Ovary (tissue), 9 donors: ENCODE measurements around the gene AZI2. TPM values are rescaled to one million over a fixed set of nuclear protein-coding genes. Genes with fewer than 3 reads are reported as not detected.

ENCODE experiments used
- DNase-seq, 5 donors: peaks; one replicate each; pipeline ENCODE4 v3.0.0-alpha.2; 2019 to 2020
- H3K27ac ChIP-seq, 2 donors: fragments of 200-600 bp; one replicate each; pipeline versions ENCODE4 v1.5.1 to v1.8.0; 2019 to 2022
- H3K27me3 ChIP-seq: fragments of 200-600 bp; one replicate; pipeline ENCODE4 v1.8.0; 2022
- H3K36me3 ChIP-seq: fragments of 200-600 bp; sonication (generic); one replicate; pipeline ENCODE4 v1.5.1; 2019
- H3K4me1 ChIP-seq: one replicate; pipeline ENCODE4 v1.8.1; 2013; ENCODE audit warnings: mild to moderate bottlenecking, moderate library complexity; ENCODE audit not compliant: insufficient read depth
- H3K4me3 ChIP-seq: fragments of 200-600 bp; sonication (generic); one replicate; pipeline ENCODE4 v1.5.1; 2017
- H3K9me3 ChIP-seq, 2 donors: fragments of 200-600 bp in 1 of 2; sonication (generic) in 1 of 2; one replicate each; pipeline versions ENCODE4 v1.5.1 to v1.8.1; 2013 to 2019; ENCODE audit warnings: mild to moderate bottlenecking in 1 of 2, moderate library complexity in 1 of 2
- EP300 ChIP-seq: sonication (generic); formaldehyde crosslinking; IDR thresholded peaks from one replicate; pipeline ENCODE4 v1.6.1; 2017; ENCODE audit warnings: antibody characterized with exemption
- POLR2A ChIP-seq: fragments of 450-650 bp; IDR thresholded peaks from one replicate; pipeline ENCODE4 v1.6.1; 2017; ENCODE audit warnings: antibody characterized with exemption, mild to moderate bottlenecking, moderate library complexity
- WGBS, 3 donors: extraction: QIAGEN DNeasy Blood & Tissue Kit in 1 of 3; methylation state at CpG; one replicate each; pipeline versions ENCODE4 v1.1.5 to v1.1.7; 2013 to 2017; 5-methylcytosine and 5-hydroxymethylcytosine counted together
- intact Hi-C, 4 donors: fragments of 100-400 bp; cut with DNase I; formaldehyde crosslinking; loops; one replicate each; pipeline versions ENCODE4 v1.11.0 to v1.15.1; 2022 to 2023
- polyA plus RNA-seq, 2 donors: library from polyadenylated mRNA; stranded (reverse); fragments of 200-250 nt in 1 of 2; fragments of 350-450 nt in 1 of 2; fragmentation: Illumina TruSeq in 1 of 2; extraction: RNeasy Lipid Tissue Mini Kit (QIAGEN cat#74804) in 1 of 2; gene quantifications; one replicate each; pipeline ENCODE4 v1.2.3, GENCODE V29; 2013 to 2014
- total RNA-seq, 7 donors: library from RNA; depleted of rRNA in 2 of 7; stranded (reverse); fragments of >200 nt in 2 of 7; fragmentation: NEBNext Ultra II Directional in 3 of 7; extraction: Animal tissue kit (Norgen Biotek cat#: 25700) in 3 of 7; gene quantifications; one replicate each; pipeline versions ENCODE4 v1.1.0 to v1.2.4, GENCODE V29; 2016 to 2023
- TF ChIP-seq, protein P1 (sequence below), 3 donors: fragments of 450-650 bp in 2 of 3; fragments of 200-600 bp in 1 of 3; IDR thresholded peaks; one replicate each; pipeline versions ENCODE4 v1.5.1 to v1.8.0; 2016 to 2022; ENCODE audit warnings: antibody characterized with exemption in 3 of 3, mild to moderate bottlenecking in 1 of 3
- donor health status: DM: no; HTN: no; CAD: no; lungs with moderate emphysema.
- donor health status: DM: no; HTN: no; CAD: no.
- donor health status: Bipolar disorder and iron deficiency.
- donor health status: DM: yes; HTN: yes; CAD: no.
- donor health status: DM: no; HTN: no; CAD: no.
- donor health status: DM: yes; HTN: yes; CAD: no.

Gene AZI2
- total and polyA plus RNA-seq, 9 donors, result 26.3 to 72.4 (median 49.5) TPM

- TF ChIP-seq, protein P1, sequence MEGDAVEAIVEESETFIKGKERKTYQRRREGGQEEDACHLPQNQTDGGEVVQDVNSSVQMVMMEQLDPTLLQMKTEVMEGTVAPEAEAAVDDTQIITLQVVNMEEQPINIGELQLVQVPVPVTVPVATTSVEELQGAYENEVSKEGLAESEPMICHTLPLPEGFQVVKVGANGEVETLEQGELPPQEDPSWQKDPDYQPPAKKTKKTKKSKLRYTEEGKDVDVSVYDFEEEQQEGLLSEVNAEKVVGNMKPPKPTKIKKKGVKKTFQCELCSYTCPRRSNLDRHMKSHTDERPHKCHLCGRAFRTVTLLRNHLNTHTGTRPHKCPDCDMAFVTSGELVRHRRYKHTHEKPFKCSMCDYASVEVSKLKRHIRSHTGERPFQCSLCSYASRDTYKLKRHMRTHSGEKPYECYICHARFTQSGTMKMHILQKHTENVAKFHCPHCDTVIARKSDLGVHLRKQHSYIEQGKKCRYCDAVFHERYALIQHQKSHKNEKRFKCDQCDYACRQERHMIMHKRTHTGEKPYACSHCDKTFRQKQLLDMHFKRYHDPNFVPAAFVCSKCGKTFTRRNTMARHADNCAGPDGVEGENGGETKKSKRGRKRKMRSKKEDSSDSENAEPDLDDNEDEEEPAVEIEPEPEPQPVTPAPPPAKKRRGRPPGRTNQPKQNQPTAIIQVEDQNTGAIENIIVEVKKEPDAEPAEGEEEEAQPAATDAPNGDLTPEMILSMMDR (IDR thresholded peaks at IDR 0.05), result no peak
- no peak for TF ChIP-seq POLR2A
- TF ChIP-seq EP300, result no peak
- Histone ChIP-seq H3K27me3 (no peaks in the 10 kb centered on the region), H3K4me3 (no peak overlapping the region), H3K36me3 (no peaks in the 10 kb centered on the region), H3K27ac (no peak overlapping the region), H3K4me1 (no peaks in the 10 kb centered on the region), H3K9me3 (no peaks in the 10 kb centered on the region)
- DNase-seq, result no peak
- intact Hi-C loops, result no loop called here
- 53 to 80% (median 67%) methylated on average over 7 of the region's 7 CpGs for WGBS, 3 donors
Measured at GRCh38 chr3:28294667-28295413, 53.8 kb downstream of the AZI2 start.

- WGBS, 3 donors, result 93 to 95% (median 94%) methylated on average over 4 of the region's 4 CpGs
- H3K9me3 ChIP-seq, result no peaks in the 10 kb centered on the region
- no peaks in the 10 kb centered on the region for H3K4me1 ChIP-seq
- TF ChIP-seq POLR2A (no peak), EP300 (no peak)
- TF ChIP-seq, protein P1 (IDR thresholded peaks at IDR 0.05), result no peak
- DNase-seq, result no peak
- intact Hi-C loops, result no loop called here
- H3K36me3 ChIP-seq, result no peaks in the 10 kb centered on the region
- H3K27ac ChIP-seq, result no peak overlapping the region
- no peaks in the 10 kb centered on the region for H3K27me3 ChIP-seq
- H3K4me3 ChIP-seq, result no peak overlapping the region
Measured at GRCh38 chr3:28292622-28293021, 56.0 kb downstream of the AZI2 start.

DNA sequence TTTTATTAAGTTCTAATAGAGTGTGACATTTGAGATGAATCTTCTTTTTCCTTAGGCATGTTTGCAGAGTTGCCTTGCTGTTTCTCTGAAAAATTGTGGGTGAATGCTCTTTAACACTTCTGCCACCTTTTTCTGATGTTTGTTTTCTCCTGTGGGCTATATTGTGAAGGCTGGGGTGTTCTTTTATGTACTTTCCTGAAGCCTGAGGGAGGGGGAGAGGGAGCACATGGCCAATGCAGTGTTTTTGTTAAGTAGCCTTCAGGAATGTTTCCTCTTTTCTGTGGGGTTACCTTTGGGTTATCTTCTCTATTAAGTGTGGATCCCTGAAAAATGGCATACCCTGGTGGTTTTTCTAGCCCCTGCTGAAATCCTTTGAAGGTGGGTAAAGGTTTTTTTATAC, 57.0 kb downstream of the AZI2 start:
- no peak for TF ChIP-seq EP300
- TF ChIP-seq POLR2A, result no peak
- TF ChIP-seq, protein P1 (IDR thresholded peaks at IDR 0.05), result no peak
- H3K9me3 ChIP-seq, result no peaks in the 10 kb centered on the region

DNA sequence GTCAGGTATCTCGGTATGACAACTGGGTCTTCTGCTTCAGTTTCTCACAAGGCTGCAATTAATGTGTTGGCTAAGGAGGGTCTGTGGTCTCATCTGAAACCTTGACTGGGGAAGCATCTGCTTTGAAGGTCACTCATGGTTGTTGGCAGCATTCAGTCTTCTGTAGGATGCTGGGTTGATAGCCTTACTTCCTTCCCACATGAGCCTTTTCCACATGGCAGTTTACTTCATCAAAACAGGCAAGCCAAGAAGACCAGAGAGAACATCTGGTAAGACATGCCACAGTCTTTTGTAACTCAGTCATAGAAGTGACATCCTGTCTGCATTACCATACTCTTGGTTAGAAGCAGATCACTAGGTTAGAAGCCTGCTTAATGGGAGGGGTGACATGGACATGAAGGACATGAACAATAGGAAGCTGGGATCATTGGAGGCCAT, 57.7 kb downstream of the AZI2 start:
- TF ChIP-seq, protein P1 (IDR thresholded peaks at IDR 0.05), result no peak
- TF ChIP-seq POLR2A, result no peak
- Histone ChIP-seq H3K4me1 (no peaks in the 10 kb centered on the region), H3K27me3 (no peaks in the 10 kb centered on the region), H3K27ac (no peak overlapping the region), H3K9me3 (no peaks in the 10 kb centered on the region), H3K4me3 (no peak overlapping the region), H3K36me3 (no peaks in the 10 kb centered on the region)
- DNase-seq, result no peak
- intact Hi-C loops, result no loop called here
- WGBS, 3 donors, result 96 to 100% (median 100%) methylated on average over 1 of the region's 1 CpG

More for the DNA sequence above, 57.0 kb downstream of the AZI2 start:
- Histone ChIP-seq H3K27me3 (no peaks in the 10 kb centered on the region), H3K4me3 (no peak overlapping the region), H3K36me3 (no peaks in the 10 kb centered on the region), H3K27ac (no peak overlapping the region), H3K4me1 (no peaks in the 10 kb centered on the region)
- DNase-seq, result no peak
- intact Hi-C loops, result no loop called here
